HG02610 (cell line): ENCODE results near the gene SLC16A8.
"Not testable (repeated sequence)": the region's sequence is repeated elsewhere in the genome, so short reads cannot be mapped to it uniquely, and the experiment has no call there.

Experiments used
- ATAC-seq: cut with Tn5 transposase; IDR thresholded peaks from one replicate; pipeline ENCODE4 v1.9.1; 2021; ENCODE audit warnings: mild to moderate bottlenecking, moderate library complexity; ENCODE audit not compliant: unreplicated experiment

The SLC16A8 gene

GRCh38 chr22:38051261-38051660 lies 32.7 kb downstream of the SLC16A8 start:
- ATAC-seq: no peak

- ATAC-seq: no peak
Measured at GRCh38 chr22:38050720-38051119, 33.3 kb downstream of the SLC16A8 start.

GRCh38 chr22:38049812-38050619 lies 34.0 kb downstream of the SLC16A8 start:
- ATAC-seq: no peak

- no peak for ATAC-seq
Measured at GRCh38 chr22:38046070-38046748, 37.8 kb downstream of the SLC16A8 start.

- no peak for ATAC-seq
Measured at GRCh38 chr22:38043151-38044039, 40.6 kb downstream of the SLC16A8 start.

GRCh38 chr22:38042488-38042790 lies 41.5 kb downstream of the SLC16A8 start:
- no peak for ATAC-seq

- ATAC-seq: no peak
Measured at GRCh38 chr22:38041760-38042487, 42.1 kb downstream of the SLC16A8 start.

- no peak for ATAC-seq
Measured at GRCh38 chr22:38040953-38041759, 42.8 kb downstream of the SLC16A8 start.

- ATAC-seq: no peak
Measured at GRCh38 chr22:38038890-38039812, 44.8 kb downstream of the SLC16A8 start.

- no peak for ATAC-seq
Measured at GRCh38 chr22:38038426-38038825, 45.6 kb downstream of the SLC16A8 start.

GRCh38 chr22:38037367-38038150 lies 46.4 kb downstream of the SLC16A8 start:
- ATAC-seq: not testable (repeated sequence)

GRCh38 chr22:38036392-38037062 lies 47.5 kb downstream of the SLC16A8 start:
- no peak for ATAC-seq

- ATAC-seq: no peak
Measured at GRCh38 chr22:38035530-38035885, 48.5 kb downstream of the SLC16A8 start.

GRCh38 chr22:38034884-38035529 lies 49.0 kb downstream of the SLC16A8 start:
- ATAC-seq: no peak

GRCh38 chr22:38034278-38034882 lies 49.6 kb downstream of the SLC16A8 start:
- no peak for ATAC-seq

GRCh38 chr22:38033522-38034277 lies 50.3 kb downstream of the SLC16A8 start:
- ATAC-seq: no peak
